ENCODE data around the gene TP53RK.

Gene TP53RK

GRCh38 chr20:46699651-46700359 is 10.6 kb upstream of the TP53RK start:
- Mint-ChIP-seq H3K4me1 (peaks cover under 1% of the 10 kb centered on the region), H3K27me3 (peaks cover 65% of the 10 kb centered on the region)

DNA sequence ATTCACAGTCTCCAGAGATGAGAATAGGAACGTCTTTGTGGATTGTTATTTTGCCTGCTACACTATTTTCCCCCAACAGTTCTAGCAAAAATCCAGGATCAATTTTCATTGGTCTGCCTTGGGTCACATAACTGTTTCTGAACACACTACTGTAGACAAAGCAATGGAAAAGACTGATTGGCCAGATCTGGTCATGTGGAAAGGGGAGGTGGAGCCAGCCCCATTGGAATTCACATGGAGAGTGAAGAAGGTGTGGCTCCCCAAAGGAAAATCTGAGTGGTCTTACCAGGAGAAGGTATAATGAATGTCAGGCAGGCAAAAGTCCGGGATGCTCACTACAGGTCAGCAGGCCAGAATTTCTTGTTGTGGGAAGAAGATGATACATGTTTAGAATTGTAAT is 9.5 kb upstream of the TP53RK start:
- no peak for ATAC-seq
- Mint-ChIP-seq H3K9me3 (peaks cover 0 to 7% of the 10 kb centered on the region in 2 donors), H3K4me1 (peaks cover 10% of the 10 kb centered on the region), H3K4me3 (no peak overlapping the region), H3K27me3 (peaks cover 55% of the 10 kb centered on the region), H3K27ac (no peak overlapping the region)
- DNase-seq = no peak

More at GRCh38 chr20:46699651-46700359, 10.6 kb upstream of the TP53RK start:
- Mint-ChIP-seq H3K9me3 (peaks cover 0 to 7% of the 10 kb centered on the region in 2 donors), H3K27ac (no peak overlapping the region), H3K4me3 (no peak overlapping the region)
- no peak for ATAC-seq
- no peak for DNase-seq

DNA sequence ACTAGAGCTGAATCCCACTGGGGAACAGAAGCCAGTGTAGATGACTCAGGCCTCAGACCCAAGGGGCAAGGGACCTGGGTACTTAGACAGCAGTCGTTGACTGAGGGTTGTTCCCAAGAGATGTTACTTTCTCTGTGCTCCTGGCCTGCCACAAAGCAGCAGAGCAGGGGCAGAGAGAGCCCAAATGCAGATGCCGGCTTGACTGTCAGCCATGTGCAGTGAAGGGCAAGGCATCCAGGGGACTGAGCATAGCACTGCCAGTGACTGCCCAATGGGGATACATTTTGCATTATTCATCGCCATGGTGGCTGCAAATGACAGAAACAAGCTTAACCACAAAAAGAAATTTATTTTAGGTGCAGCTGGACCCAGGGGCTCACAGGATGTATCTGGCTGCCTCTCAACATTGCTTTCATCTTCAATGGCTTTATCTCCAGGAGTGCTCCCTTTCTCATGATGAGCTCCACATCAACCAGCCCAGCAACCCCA is 7.6 kb upstream of the TP53RK start:
- ATAC-seq (no peak), DNase-seq (no peak)
- peaks cover 10% of the 10 kb centered on the region for H3K4me1 Mint-ChIP-seq
- H3K9me3 Mint-ChIP-seq = peaks cover 0 to 7% of the 10 kb centered on the region in 2 donors
- H3K27ac Mint-ChIP-seq = no peak overlapping the region
- H3K27me3 Mint-ChIP-seq = peaks cover 47% of the 10 kb centered on the region
- no peak overlapping the region for H3K4me3 Mint-ChIP-seq

- ATAC-seq = peak; percentile 43
- no peak overlapping the region for H3K27ac Mint-ChIP-seq
- no peak for DNase-seq
- H3K4me3 Mint-ChIP-seq = no peak overlapping the region
- peaks cover 0 to 7% of the 10 kb centered on the region in 2 donors for H3K9me3 Mint-ChIP-seq
- peaks cover 10% of the 10 kb centered on the region for H3K4me1 Mint-ChIP-seq
- peaks cover 43% of the 10 kb centered on the region for H3K27me3 Mint-ChIP-seq
Observed at GRCh38 chr20:46695892-46696291, 6.6 kb upstream of the TP53RK start.

GRCh38 chr20:46694484-46694883 is 5.2 kb upstream of the TP53RK start:
- no peak overlapping the region for H3K4me3 Mint-ChIP-seq
- peaks cover 15% of the 10 kb centered on the region for H3K4me1 Mint-ChIP-seq
- DNase-seq (no peak), ATAC-seq (no peak)
- H3K27ac Mint-ChIP-seq = no peak overlapping the region
- peaks cover 29% of the 10 kb centered on the region for H3K27me3 Mint-ChIP-seq
- H3K9me3 Mint-ChIP-seq = peaks cover 0 to 7% of the 10 kb centered on the region in 2 donors

DNA sequence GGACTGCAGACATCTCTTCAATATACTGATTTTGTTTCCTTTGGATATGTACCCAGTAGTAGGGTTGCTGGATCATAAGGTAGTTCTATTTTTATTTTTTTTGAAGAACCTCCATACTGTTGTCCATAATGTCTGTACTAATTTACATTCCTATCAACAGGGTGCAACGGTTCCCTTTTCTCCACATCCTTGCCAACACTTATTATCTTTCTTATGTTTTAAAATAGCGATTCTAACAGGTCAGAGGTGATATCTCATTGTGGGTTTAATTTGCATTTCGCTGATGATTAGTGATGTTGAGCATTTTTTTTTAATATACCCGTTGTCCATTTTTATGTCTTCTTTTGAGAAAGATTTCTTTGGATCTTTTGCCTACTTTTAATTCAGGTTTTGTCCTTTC is 2.0 kb upstream of the TP53RK start:
- Mint-ChIP-seq H3K4me3 (no peak overlapping the region), H3K27me3 (peaks cover 1% of the 10 kb centered on the region), H3K27ac (no peak overlapping the region), H3K9me3 (no peaks in the 10 kb centered on the region), H3K4me1 (peaks cover 37% of the 10 kb centered on the region)
- ATAC-seq (no peak), DNase-seq (no peak)

GRCh38 chr20:46690219-46691106 is 1.2 kb upstream of the TP53RK start:
- ATAC-seq (no peak), DNase-seq (no peak)
- H3K9me3 Mint-ChIP-seq = no peaks in the 10 kb centered on the region
- H3K27me3 Mint-ChIP-seq = no peaks in the 10 kb centered on the region
- H3K4me3 Mint-ChIP-seq = peak overlapping the region; percentile 47 to 88
- peak overlapping the region in 1 of 2 donors; percentile 22 for H3K27ac Mint-ChIP-seq
- H3K4me1 Mint-ChIP-seq = peaks cover 42% of the 10 kb centered on the region

DNA sequence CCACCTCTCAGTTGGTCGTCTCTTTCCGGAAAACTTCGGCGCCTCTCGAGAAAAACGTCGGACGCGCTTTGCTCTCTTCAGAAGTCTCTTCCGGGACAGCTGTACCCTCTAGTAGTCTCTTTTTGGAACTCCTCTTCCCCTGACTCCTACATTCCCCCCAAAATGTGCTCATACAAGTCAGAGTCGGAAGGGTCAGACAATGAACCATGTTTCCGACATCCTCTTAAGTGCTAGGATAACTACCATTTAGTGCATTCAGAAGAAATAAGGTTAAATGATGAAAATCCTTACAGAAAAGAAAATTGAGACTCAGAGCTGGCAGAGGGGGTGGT is 476 bp upstream of the TP53RK start:
- ATAC-seq = no peak
- peak overlapping the region; percentile 88 to 90 for H3K4me3 Mint-ChIP-seq
- H3K27me3 Mint-ChIP-seq = no peaks in the 10 kb centered on the region
- peaks cover 46% of the 10 kb centered on the region for H3K4me1 Mint-ChIP-seq
- no peaks in the 10 kb centered on the region for H3K9me3 Mint-ChIP-seq
- H3K27ac Mint-ChIP-seq = peak overlapping the region; percentile 95 to 98
- no peak for DNase-seq

DNA sequence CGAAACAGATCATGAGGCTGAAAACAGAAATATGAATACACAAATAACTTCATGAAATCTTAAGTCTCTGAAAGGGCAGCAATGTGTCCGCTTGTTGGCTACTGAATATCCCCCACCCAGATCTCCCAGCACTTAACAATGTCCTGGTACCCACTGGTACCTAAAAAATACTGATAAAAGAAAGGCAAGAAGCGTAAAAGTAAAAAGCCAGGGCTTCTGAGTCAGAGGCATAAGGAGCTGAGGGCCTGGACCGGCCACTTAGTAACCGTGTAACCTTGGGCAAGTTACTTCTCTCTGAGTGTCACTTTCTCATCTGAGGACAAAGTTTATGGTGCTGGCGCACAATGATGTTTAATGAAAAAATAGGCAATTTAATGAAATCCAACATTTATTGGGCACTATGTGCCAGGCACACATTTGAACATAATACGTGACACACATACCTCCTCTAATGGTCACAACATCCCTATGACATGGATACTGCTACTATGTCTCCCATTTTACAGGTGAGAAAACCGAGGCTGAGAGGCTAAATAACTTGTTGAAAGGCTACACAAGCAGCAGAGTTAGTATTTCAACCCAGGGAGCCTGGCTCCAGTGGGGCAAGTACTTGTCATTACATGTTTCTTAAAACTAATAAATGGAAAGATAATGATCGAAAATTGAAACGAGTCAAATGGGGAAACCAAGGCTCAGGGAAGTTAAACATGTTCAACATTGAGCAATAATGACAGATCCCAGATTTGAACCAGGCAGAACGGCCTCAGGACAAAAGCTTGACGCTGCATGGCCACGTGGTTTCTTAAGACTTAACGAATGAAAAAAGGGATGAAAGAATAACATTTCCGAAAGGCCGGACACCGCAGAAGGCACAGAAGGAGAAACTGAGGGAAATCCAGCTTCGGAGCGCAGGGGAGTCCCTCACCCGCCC is 828 bp downstream of the TP53RK start:
- no peak for DNase-seq
- no peaks in the 10 kb centered on the region for H3K9me3 Mint-ChIP-seq

GRCh38 chr20:46683939-46684750 is 5.1 kb downstream of the TP53RK start:
- Mint-ChIP-seq H3K27me3 (no peaks in the 10 kb centered on the region), H3K4me1 (peaks cover 64% of the 10 kb centered on the region), H3K9me3 (no peaks in the 10 kb centered on the region), H3K27ac (no peak overlapping the region), H3K4me3 (no peak overlapping the region)
- DNase-seq = no peak
- ATAC-seq = no peak

More for the DNA sequence above, 828 bp downstream of the TP53RK start:
- H3K4me3 Mint-ChIP-seq = peak overlapping the region; percentile 88 to 90
- H3K27ac Mint-ChIP-seq = peak overlapping the region; percentile 95 to 98
- no peak for ATAC-seq
- no peaks in the 10 kb centered on the region for H3K27me3 Mint-ChIP-seq
- H3K4me1 Mint-ChIP-seq = peaks cover 47% of the 10 kb centered on the region

DNA sequence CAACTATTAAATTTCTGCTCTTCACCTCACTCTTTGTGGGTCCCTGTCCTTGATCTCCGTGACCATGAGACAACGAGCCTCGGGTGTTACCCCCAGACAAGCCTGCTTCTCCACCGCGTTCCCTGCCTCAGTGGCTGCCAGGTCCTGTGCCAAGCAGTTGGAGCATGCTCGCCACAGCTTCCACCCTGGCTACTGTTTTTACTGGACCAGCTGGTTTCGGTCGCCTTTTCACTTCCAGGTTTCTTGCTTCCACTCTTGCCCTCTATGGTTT is 5.6 kb downstream of the TP53RK start:
- H3K9me3 Mint-ChIP-seq = no peaks in the 10 kb centered on the region
- no peak for DNase-seq
- ATAC-seq = no peak
- peak overlapping the region in 1 of 2 donors; percentile 13 for H3K27ac Mint-ChIP-seq
- H3K4me1 Mint-ChIP-seq = peaks cover 64% of the 10 kb centered on the region
- no peak overlapping the region for H3K4me3 Mint-ChIP-seq
- H3K27me3 Mint-ChIP-seq = no peaks in the 10 kb centered on the region

GRCh38 chr20:46683011-46683667 is 6.1 kb downstream of the TP53RK start:
- no peak for DNase-seq
- no peak overlapping the region for H3K4me3 Mint-ChIP-seq
- H3K27ac Mint-ChIP-seq = peak overlapping the region; percentile 13 to 57
- H3K27me3 Mint-ChIP-seq = no peaks in the 10 kb centered on the region
- no peak for ATAC-seq
- H3K4me1 Mint-ChIP-seq = peaks cover 62% of the 10 kb centered on the region
- H3K9me3 Mint-ChIP-seq = no peaks in the 10 kb centered on the region

- H3K4me1 Mint-ChIP-seq = peaks cover 53% of the 10 kb centered on the region
- no peaks in the 10 kb centered on the region for H3K27me3 Mint-ChIP-seq
- no peak overlapping the region for H3K4me3 Mint-ChIP-seq
- H3K9me3 Mint-ChIP-seq = no peaks in the 10 kb centered on the region
- DNase-seq (no peak), ATAC-seq (no peak)
- no peak overlapping the region for H3K27ac Mint-ChIP-seq
Observed at GRCh38 chr20:46682063-46682821, 7.0 kb downstream of the TP53RK start.

Data from stimulated activated naive CD8-positive, alpha-beta T cell treated with anti-CD3 and anti-CD28 coated beads, Interleukin-15, amount 100 ng/mL, for 72 hours (primary cell).